PC-9 (cell line): ENCODE results near the gene PNKP. TPM values are rescaled to one million over a fixed set of nuclear protein-coding genes. Genes with fewer than 3 reads are reported as not detected.
A peak's percentile ranks its signal among the peaks of the same experiment; 100 is the strongest.

Experiments used
- Bru-seq: library from RNA; stranded (reverse); fragments of 400-500 nt; gene quantifications from one replicate; lab custom pipeline; 2021; lab: Mats Ljungman, UMichigan
- BruChase-seq, 2 experiments: library from RNA; stranded (reverse); fragments of 400-500 nt; gene quantifications; one replicate each; lab custom pipeline; 2021; lab: Mats Ljungman, UMichigan
- BruUV-seq: library from RNA; stranded (reverse); fragments of 400-500 nt; replicated peaks from 2 replicates; lab custom pipeline; 2021; lab: Mats Ljungman, UMichigan
- CTCF ChIA-PET: fragments of 300-600 bp; sonication (Branson Sonifier 250); formaldehyde crosslinking; loops from one replicate; lab custom pipeline; 2022; ENCODE audit warnings: antibody characterized with exemption; lab: Charles Lee
- POLR2A ChIA-PET: fragments of 300-600 bp; sonication (Branson Sonifier 250); formaldehyde crosslinking; loops from one replicate; lab custom pipeline; 2022; ENCODE audit warnings: antibody characterized with exemption; ENCODE audit not compliant: unreplicated experiment; lab: Charles Lee
- DNase-seq, 2 experiments: peaks; one replicate each; pipeline versions ENCODE4 v3.0.0 to v3.0.0-alpha.2; 2015 to 2022; ENCODE audit warnings: mixed read lengths in 1 of 2
- H2AFZ ChIP-seq: fragments of 200-600 bp; sonication (generic); 2 replicates; pipeline ENCODE4 v1.8.1; 2017; ENCODE audit warnings: antibody characterized with exemption
- H3F3A ChIP-seq: fragments of 200-600 bp; sonication (generic); 2 replicates; pipeline ENCODE4 v1.8.1; 2017; ENCODE audit warnings: antibody characterized with exemption, mild to moderate bottlenecking, low read depth; ENCODE audit not compliant: insufficient read depth
- H3K27ac ChIP-seq: fragments of 200-600 bp; sonication (generic); 2 replicates; pipeline ENCODE4 v1.6.1; 2016; ENCODE audit warnings: mixed run types
- H3K27me3 ChIP-seq: fragments of 200-600 bp; sonication (generic); 2 replicates; pipeline ENCODE4 v1.6.1; 2016; ENCODE audit warnings: low read depth, mixed run types; ENCODE audit not compliant: insufficient read depth
- H3K36me3 ChIP-seq: fragments of 200-600 bp; sonication (generic); 2 replicates; pipeline ENCODE4 v1.6.1; 2016; ENCODE audit warnings: low read depth, mixed run types
- H3K4me1 ChIP-seq: fragments of 200-600 bp; sonication (generic); replicated peaks from 2 replicates; pipeline ENCODE4 v1.6.1; 2016; ENCODE audit warnings: mixed run types; ENCODE audit not compliant: insufficient read depth
- H3K4me2 ChIP-seq: fragments of 200-600 bp; sonication (generic); 2 replicates; pipeline ENCODE4 v1.6.1; 2017; ENCODE audit warnings: mixed run types
- H3K4me3 ChIP-seq: fragments of 200-600 bp; sonication (generic); 2 replicates; pipeline ENCODE4 v1.6.1; 2016; ENCODE audit warnings: mixed run types
- H3K79me2 ChIP-seq: fragments of 200-600 bp; sonication (generic); 2 replicates; pipeline ENCODE4 v1.6.1; 2017; ENCODE audit warnings: low read depth, mixed run types
- H3K9me2 ChIP-seq: fragments of 200-600 bp; sonication (generic); 2 replicates; pipeline ENCODE4 v1.8.1; 2017; ENCODE audit warnings: mild to moderate bottlenecking; ENCODE audit not compliant: insufficient read depth
- H3K9me3 ChIP-seq: fragments of 200-600 bp; sonication (generic); 2 replicates; pipeline ENCODE4 v1.8.1; 2016; ENCODE audit warnings: low read depth; ENCODE audit not compliant: insufficient read depth
- H4K20me1 ChIP-seq: fragments of 200-600 bp; sonication (generic); 2 replicates; pipeline ENCODE4 v1.8.1; 2017; ENCODE audit not compliant: insufficient read depth
- EZH2 ChIP-seq: fragments of 200-600 bp; sonication (generic); IDR thresholded peaks from 2 replicates; pipeline ENCODE4 v1.8.0; 2017; ENCODE audit warnings: antibody characterized with exemption, low read depth
- intact Hi-C: fragments of 100-400 bp; cut with micrococcal nuclease; formaldehyde crosslinking; loops from one replicate; pipeline ENCODE4 v1.10.0; 2022; ENCODE audit not compliant: unreplicated experiment
- long read RNA-seq: library from polyadenylated mRNA; stranded (forward); transcript quantifications from one replicate; pipeline ENCODE4 v2.0.0, GENCODE V29; 2022
- total RNA-seq: library from RNA; stranded (reverse); gene quantifications from 2 replicates; pipeline ENCODE4 v1.2.3, GENCODE V29; 2021
- TF ChIP-seq, protein P1 (sequence below): fragments of 200-600 bp; sonication (generic); conservative IDR thresholded peaks from 2 replicates; pipeline ENCODE4 v1.6.1; 2017; ENCODE audit warnings: mixed run types, antibody characterized with exemption, mild to moderate bottlenecking, moderate library complexity

Gene PNKP
- total RNA-seq (82.7 and 85.6 TPM in 2 replicates), Bru-seq, nascent RNA (percentile 79 among the genes with signal in this experiment), BruChase-seq, experiment 1, labeled RNA remaining after a 2-hour chase (percentile 70 among the genes with signal in this experiment), BruChase-seq, experiment 2, labeled RNA remaining after a 6-hour chase (percentile 86 among the genes with signal in this experiment)
- long read RNA-seq, transcript PNKP-201 (17 exons, 2,041 nt) = major isoform, 9 of 30 reads
- long read RNA-seq, partial matches to known transcripts = 2 of 30 reads
- long read RNA-seq, other reads (novel, unspliced or antisense) = 14 of 30 reads

- Histone ChIP-seq H3K4me2 (peak within 1 kb of the TSS; percentile 93), H3K36me3 (peaks cover 13% of the 10 kb centered on the region), H3K27ac (peak within 1 kb of the TSS; percentile 75), H3K9me2 (no peaks in the 10 kb centered on the region), H3F3A (peaks cover 66% of the 10 kb centered on the region), H4K20me1 (peaks cover 40% of the 10 kb centered on the region), H3K27me3 (no peaks in the 10 kb centered on the region), H3K4me1 (peaks cover 36% of the 10 kb centered on the region), H3K79me2 (peaks cover 44% of the 10 kb centered on the region), H2AFZ (peak within 1 kb of the TSS; percentile 81), H3K4me3 (peak within 1 kb of the TSS; percentile 92), H3K9me3 (no peaks in the 10 kb centered on the region)
- intact Hi-C loops = loop anchor here (5.0 kb wide), 1 partner anchor 50 kb away; the partner anchor contains the start of gene MED25
- peak; percentile 84 to 93 for DNase-seq
- CTCF ChIA-PET = interaction anchor here (0.6 kb wide), 1 partner anchor 189 kb away, joined by 10 read pairs; no protein-coding TSS in a partner anchor
- BruUV-seq = no TSS peak
- POLR2A ChIA-PET = interaction anchor here (0.5 to 1.0 kb wide), 3 partner anchors 18 to 135 kb away, joined by 3 read pairs; partner anchors contain the start of gene AP2A1
- TF ChIP-seq, protein P1, sequence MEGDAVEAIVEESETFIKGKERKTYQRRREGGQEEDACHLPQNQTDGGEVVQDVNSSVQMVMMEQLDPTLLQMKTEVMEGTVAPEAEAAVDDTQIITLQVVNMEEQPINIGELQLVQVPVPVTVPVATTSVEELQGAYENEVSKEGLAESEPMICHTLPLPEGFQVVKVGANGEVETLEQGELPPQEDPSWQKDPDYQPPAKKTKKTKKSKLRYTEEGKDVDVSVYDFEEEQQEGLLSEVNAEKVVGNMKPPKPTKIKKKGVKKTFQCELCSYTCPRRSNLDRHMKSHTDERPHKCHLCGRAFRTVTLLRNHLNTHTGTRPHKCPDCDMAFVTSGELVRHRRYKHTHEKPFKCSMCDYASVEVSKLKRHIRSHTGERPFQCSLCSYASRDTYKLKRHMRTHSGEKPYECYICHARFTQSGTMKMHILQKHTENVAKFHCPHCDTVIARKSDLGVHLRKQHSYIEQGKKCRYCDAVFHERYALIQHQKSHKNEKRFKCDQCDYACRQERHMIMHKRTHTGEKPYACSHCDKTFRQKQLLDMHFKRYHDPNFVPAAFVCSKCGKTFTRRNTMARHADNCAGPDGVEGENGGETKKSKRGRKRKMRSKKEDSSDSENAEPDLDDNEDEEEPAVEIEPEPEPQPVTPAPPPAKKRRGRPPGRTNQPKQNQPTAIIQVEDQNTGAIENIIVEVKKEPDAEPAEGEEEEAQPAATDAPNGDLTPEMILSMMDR = no peak
- TF ChIP-seq EZH2 = no peak
Observed at GRCh38 chr19:49866933-49867782, at the start of gene PNKP. PNKP (minus strand) TSS chr19:49867576; CDS start chr19:49867204, 372 bp downstream.

DNA sequence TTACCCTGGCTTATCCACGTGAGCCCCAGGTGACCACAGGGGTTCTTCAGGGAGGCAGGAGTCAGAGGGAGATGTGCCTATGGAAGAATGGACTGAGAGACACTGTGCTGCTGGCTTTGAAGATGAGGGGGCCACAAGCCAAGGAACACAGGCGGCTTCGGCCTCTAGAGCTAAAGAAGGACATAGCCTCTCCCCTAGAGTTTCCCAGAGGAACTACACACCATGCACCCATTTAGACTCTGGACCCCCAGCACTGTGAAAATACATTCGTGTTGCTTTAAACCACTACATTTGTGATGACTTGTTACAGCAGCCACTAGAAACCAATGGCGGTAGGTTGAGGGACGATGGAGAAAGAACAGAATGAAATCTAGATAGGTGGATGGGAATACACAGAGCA lies 47.9 kb upstream of the PNKP start:
- Histone ChIP-seq H3K4me3 (no peak overlapping the region), H3K27ac (no peak overlapping the region), H3K4me2 (no peak overlapping the region), H3F3A (peaks cover 33% of the 10 kb centered on the region), H3K36me3 (peaks cover 49% of the 10 kb centered on the region), H3K4me1 (no peaks in the 10 kb centered on the region), H3K79me2 (peaks cover 41% of the 10 kb centered on the region), H3K27me3 (no peaks in the 10 kb centered on the region), H4K20me1 (peaks cover 64% of the 10 kb centered on the region), H2AFZ (no peak overlapping the region), H3K9me2 (no peaks in the 10 kb centered on the region), H3K9me3 (no peaks in the 10 kb centered on the region)
- no peak for DNase-seq
- CTCF ChIA-PET = no interaction called here
- POLR2A ChIA-PET = interaction anchor here (0.6 kb wide), 1 partner anchor 323 kb away, joined by 6 read pairs; no protein-coding TSS in a partner anchor
- intact Hi-C loops = no loop called here
- BruUV-seq = no TSS peak
- TF ChIP-seq EZH2 = no peak
- TF ChIP-seq, protein P1 = peak; percentile 34; the same call in 1 of the 2 replicates

- no peaks in the 10 kb centered on the region for H3K9me2 ChIP-seq
- BruUV-seq = no TSS peak
- no peak for DNase-seq
- H3K4me2 ChIP-seq = no peak overlapping the region
- no peaks in the 10 kb centered on the region for H3K9me3 ChIP-seq
- POLR2A ChIA-PET = no interaction called here
- peaks cover 20% of the 10 kb centered on the region; the same call in 1 of the 2 replicates for H3F3A ChIP-seq
- H3K79me2 ChIP-seq = peaks cover 28% of the 10 kb centered on the region
- H2AFZ ChIP-seq = no peak overlapping the region
- H3K36me3 ChIP-seq = peaks cover 48% of the 10 kb centered on the region
- no peaks in the 10 kb centered on the region for H3K4me1 ChIP-seq
- no peaks in the 10 kb centered on the region for H3K27me3 ChIP-seq
- TF ChIP-seq EZH2 = no peak
- TF ChIP-seq, protein P1 = no peak
- intact Hi-C loops = no loop called here
- peaks cover 54% of the 10 kb centered on the region for H4K20me1 ChIP-seq
- H3K27ac ChIP-seq = no peak overlapping the region
- H3K4me3 ChIP-seq = no peak overlapping the region
- CTCF ChIA-PET = no interaction called here
Observed at GRCh38 chr19:49913720-49914119, 46.3 kb upstream of the PNKP start.
